ENCODE data around the gene KCNQ5. TPM values are rescaled to one million over a fixed set of nuclear protein-coding genes. Genes with fewer than 3 reads are reported as not detected.

KCNQ5 gene
- total RNA-seq, 1 donor from 2014 or later = 0.11 TPM

DNA sequence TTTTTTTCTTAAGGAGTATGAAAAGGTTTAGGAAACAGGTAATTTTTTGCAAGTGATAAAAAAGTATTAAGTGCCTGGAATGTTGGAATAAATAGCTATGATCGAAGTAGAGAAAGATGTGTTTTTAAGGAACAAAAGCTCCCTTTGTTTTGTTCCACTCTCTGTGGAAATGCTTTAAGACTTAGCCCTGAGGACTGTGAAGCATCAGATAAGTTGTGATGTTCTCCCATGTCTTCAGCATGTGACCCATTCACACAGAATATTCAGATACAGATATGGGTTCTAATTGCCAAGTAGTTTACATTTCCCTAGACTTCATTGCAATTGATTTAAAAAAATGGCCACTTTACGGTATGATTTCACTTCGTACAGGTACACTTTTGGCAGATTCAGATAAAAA, 80.6 kb downstream of the KCNQ5 start:
- no peaks in the 10 kb centered on the region for H3K9me3 ChIP-seq (replicated peaks)
- no peaks in the 10 kb centered on the region for H3K4me1 ChIP-seq
- TF ChIP-seq, protein P1, sequence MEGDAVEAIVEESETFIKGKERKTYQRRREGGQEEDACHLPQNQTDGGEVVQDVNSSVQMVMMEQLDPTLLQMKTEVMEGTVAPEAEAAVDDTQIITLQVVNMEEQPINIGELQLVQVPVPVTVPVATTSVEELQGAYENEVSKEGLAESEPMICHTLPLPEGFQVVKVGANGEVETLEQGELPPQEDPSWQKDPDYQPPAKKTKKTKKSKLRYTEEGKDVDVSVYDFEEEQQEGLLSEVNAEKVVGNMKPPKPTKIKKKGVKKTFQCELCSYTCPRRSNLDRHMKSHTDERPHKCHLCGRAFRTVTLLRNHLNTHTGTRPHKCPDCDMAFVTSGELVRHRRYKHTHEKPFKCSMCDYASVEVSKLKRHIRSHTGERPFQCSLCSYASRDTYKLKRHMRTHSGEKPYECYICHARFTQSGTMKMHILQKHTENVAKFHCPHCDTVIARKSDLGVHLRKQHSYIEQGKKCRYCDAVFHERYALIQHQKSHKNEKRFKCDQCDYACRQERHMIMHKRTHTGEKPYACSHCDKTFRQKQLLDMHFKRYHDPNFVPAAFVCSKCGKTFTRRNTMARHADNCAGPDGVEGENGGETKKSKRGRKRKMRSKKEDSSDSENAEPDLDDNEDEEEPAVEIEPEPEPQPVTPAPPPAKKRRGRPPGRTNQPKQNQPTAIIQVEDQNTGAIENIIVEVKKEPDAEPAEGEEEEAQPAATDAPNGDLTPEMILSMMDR (IDR thresholded peaks at IDR 0.05; ENCODE audit: borderline replicate concordance) = no peak
- intact Hi-C loops (cut with micrococcal nuclease) = no loop called here
- H3K4me3 ChIP-seq = no peak overlapping the region
- no peaks in the 10 kb centered on the region for H3K36me3 ChIP-seq
- no peak for DNase-seq
- no peaks in the 10 kb centered on the region for H3K27me3 ChIP-seq (ENCODE audit: low read depth)
- H3K27ac ChIP-seq (replicated peaks) = no peak overlapping the region

DNA sequence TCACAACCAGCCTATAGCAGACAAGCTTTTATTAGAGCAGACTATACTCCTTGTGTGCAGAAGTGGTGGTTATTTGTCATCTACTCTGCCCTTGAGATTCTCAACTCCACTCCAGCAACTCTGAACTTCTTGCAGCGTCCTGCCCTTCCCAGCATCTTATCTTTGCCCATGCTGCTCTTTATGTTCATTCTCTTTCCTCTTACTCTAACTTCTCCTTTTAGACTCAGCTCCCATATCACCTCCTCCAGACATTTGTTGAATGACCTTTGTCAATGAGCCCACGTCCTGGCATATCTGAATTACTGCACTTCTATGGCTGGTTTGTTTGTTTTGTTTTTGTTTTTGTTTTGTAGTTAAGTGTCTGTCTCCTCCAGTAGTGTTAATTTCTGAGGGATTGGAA, 81.2 kb downstream of the KCNQ5 start:
- intact Hi-C loops (cut with micrococcal nuclease) = no loop called here

GRCh38 chr6:72704979-72705378, 83.1 kb downstream of the KCNQ5 start:
- no peaks in the 10 kb centered on the region for H3K4me1 ChIP-seq
- H3K36me3 ChIP-seq = no peaks in the 10 kb centered on the region
- peaks cover 4% of the 10 kb centered on the region for H3K9me3 ChIP-seq (replicated peaks)
- H3K27ac ChIP-seq (replicated peaks) = no peak overlapping the region
- no peaks in the 10 kb centered on the region for H3K27me3 ChIP-seq (ENCODE audit: low read depth)
- H3K4me3 ChIP-seq = no peak overlapping the region
- TF ChIP-seq, protein P1 (IDR thresholded peaks at IDR 0.05; ENCODE audit: borderline replicate concordance) = no peak
- intact Hi-C loops (cut with micrococcal nuclease) = no loop called here
- no peak for DNase-seq

More for the DNA sequence above, 81.2 kb downstream of the KCNQ5 start:
- Histone ChIP-seq H3K27me3 (ENCODE audit: low read depth) (no peaks in the 10 kb centered on the region), H3K36me3 (no peaks in the 10 kb centered on the region), H3K4me1 (no peaks in the 10 kb centered on the region), H3K4me3 (no peak overlapping the region), H3K9me3 (replicated peaks) (no peaks in the 10 kb centered on the region), H3K27ac (replicated peaks) (no peak overlapping the region)
- TF ChIP-seq, protein P1 (IDR thresholded peaks at IDR 0.05; ENCODE audit: borderline replicate concordance) = no peak
- no peak for DNase-seq

DNA sequence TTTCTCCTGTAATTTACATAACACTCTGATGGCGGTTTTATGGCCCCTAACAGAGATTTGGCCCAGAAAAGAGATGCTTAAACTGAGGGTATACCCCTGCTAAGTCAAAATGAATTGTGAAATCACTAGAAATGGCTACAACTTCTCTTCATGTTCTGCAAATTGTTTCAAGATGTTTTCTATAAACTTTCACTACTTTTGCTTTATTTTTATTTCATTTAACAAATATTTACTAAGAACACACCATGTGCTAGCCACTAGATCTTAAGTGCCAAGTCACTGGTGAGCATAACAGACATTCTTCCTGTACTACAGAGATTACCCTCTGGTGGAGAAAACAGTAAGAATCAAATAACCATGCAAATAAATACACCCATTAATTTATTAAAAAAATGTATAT, 87.6 kb downstream of the KCNQ5 start:
- TF ChIP-seq, protein P1 (IDR thresholded peaks at IDR 0.05; ENCODE audit: borderline replicate concordance) = no peak

GRCh38 chr6:72711731-72712130, 89.9 kb downstream of the KCNQ5 start:
- Histone ChIP-seq H3K4me1 (no peaks in the 10 kb centered on the region), H3K27me3 (ENCODE audit: low read depth) (no peaks in the 10 kb centered on the region), H3K4me3 (no peak overlapping the region), H3K9me3 (replicated peaks) (peaks cover 20% of the 10 kb centered on the region), H3K36me3 (no peaks in the 10 kb centered on the region), H3K27ac (replicated peaks) (no peak overlapping the region)
- TF ChIP-seq, protein P1 (IDR thresholded peaks at IDR 0.05; ENCODE audit: borderline replicate concordance) = no peak
- intact Hi-C loops (cut with micrococcal nuclease) = no loop called here
- no peak for DNase-seq

More for the DNA sequence above, 87.6 kb downstream of the KCNQ5 start:
- intact Hi-C loops (cut with micrococcal nuclease) = no loop called here
- Histone ChIP-seq H3K36me3 (no peaks in the 10 kb centered on the region), H3K27me3 (ENCODE audit: low read depth) (no peaks in the 10 kb centered on the region), H3K9me3 (replicated peaks) (peaks cover 20% of the 10 kb centered on the region), H3K27ac (replicated peaks) (no peak overlapping the region), H3K4me1 (no peaks in the 10 kb centered on the region), H3K4me3 (no peak overlapping the region)
- DNase-seq = no peak

GRCh38 chr6:72712910-72713309, 91.0 kb downstream of the KCNQ5 start:
- no peaks in the 10 kb centered on the region for H3K27me3 ChIP-seq (ENCODE audit: low read depth)
- H3K4me3 ChIP-seq = no peak overlapping the region
- DNase-seq = no peak
- no peaks in the 10 kb centered on the region for H3K36me3 ChIP-seq
- intact Hi-C loops (cut with micrococcal nuclease) = no loop called here
- TF ChIP-seq, protein P1 (IDR thresholded peaks at IDR 0.05; ENCODE audit: borderline replicate concordance) = no peak
- H3K9me3 ChIP-seq (replicated peaks) = peaks cover 20% of the 10 kb centered on the region
- no peaks in the 10 kb centered on the region for H3K4me1 ChIP-seq
- no peak overlapping the region for H3K27ac ChIP-seq (replicated peaks)
